ENCODE data around the gene RPTOR. TPM values are rescaled to one million over a fixed set of nuclear protein-coding genes. Genes with fewer than 3 reads are reported as not detected.

RPTOR gene
- total RNA-seq, 1 experiment from 2014 or later = 25.1 TPM

- no peak for DNase-seq
- Mint-ChIP-seq H3K27me3 (ENCODE audit: low read depth) (no peaks in the 10 kb centered on the region), H3K4me1 (peaks cover 55 to 59% of the 10 kb centered on the region in 2 experiments), H3K9me3 (peaks cover 11 to 12% of the 10 kb centered on the region in 2 experiments), H3K4me3 (no peak overlapping the region), H3K36me3 (ENCODE audit: insufficient read depth in 1 of 3, low read depth in 3 of 3) (peaks cover 5 to 12% (median 12%) of the 10 kb centered on the region in 3 experiments), H3K27ac (peak overlapping the region in 2 of 3 experiments; percentile 45 to 96; a peak in 2 of 7 replicates)
- Histone ChIP-seq H3K9me3 (ENCODE audit: control insufficient read depth, low read depth, low read length) (no peaks in the 10 kb centered on the region), H2AK5ac (ENCODE audit: insufficient read length, low read length) (no peak overlapping the region), H3K14ac (ENCODE audit: insufficient read depth, low read length) (no peak overlapping the region), H2BK5ac (ENCODE audit: insufficient read length, low read length) (no peak overlapping the region), H3K23ac (ENCODE audit: insufficient read length, low read depth, low read length) (no peak overlapping the region), H4K5ac (ENCODE audit: insufficient read length, low read depth, low read length) (no peak overlapping the region), H3K27me3 (ENCODE audit: insufficient read depth, low read length) (no peaks in the 10 kb centered on the region), H3K9ac (ENCODE audit: extremely low read depth, insufficient read length, low read length) (no peak overlapping the region), H3T11ph (ENCODE audit: low read length) (no peak overlapping the region), H4K20me1 (ENCODE audit: control insufficient read depth, insufficient read depth, insufficient read length) (peaks cover 6% of the 10 kb centered on the region), H2BK15ac (ENCODE audit: low read depth, low read length) (no peak overlapping the region), H3K23me2 (ENCODE audit: insufficient read length, low read depth, low read length, poor library complexity, severe bottlenecking) (no peaks in the 10 kb centered on the region), H2BK120ac (ENCODE audit: low read depth, low read length, poor library complexity, severe bottlenecking) (no peak overlapping the region), H4K91ac (ENCODE audit: insufficient read length, low read depth, low read length) (no peak overlapping the region), H3K4me1 (ENCODE audit: insufficient read depth, low read length) (no peaks in the 10 kb centered on the region; the same call in 1 of the 2 replicates), H3K27ac (ENCODE audit: insufficient read length, low read depth, low read length) (no peak overlapping the region), H2BK20ac (ENCODE audit: low read depth, low read length, poor library complexity, severe bottlenecking) (no peak overlapping the region), H3K4ac (ENCODE audit: low read depth, low read length) (no peak overlapping the region), H2BK12ac (ENCODE audit: insufficient read length, low read depth, low read length) (no peak overlapping the region), H3K79me1 (ENCODE audit: insufficient read depth, low read depth, low read length, poor library complexity, severe bottlenecking) (no peaks in the 10 kb centered on the region), H2AFZ (ENCODE audit: low read length) (no peak overlapping the region), H3K79me2 (ENCODE audit: insufficient read depth, low read length) (peaks cover 7% of the 10 kb centered on the region; the same call in 1 of the 2 replicates), H3K4me2 (ENCODE audit: insufficient read depth, insufficient read length, low read length) (no peak overlapping the region), H3K18ac (ENCODE audit: insufficient read length, low read depth, low read length) (no peak overlapping the region), H4K8ac (replicated peaks; ENCODE audit: insufficient read length, low read depth, low read length) (no peak overlapping the region), H3K56ac (ENCODE audit: insufficient read length, low read depth, low read length) (no peak overlapping the region)
- TF ChIP-seq CTCF (conservative IDR thresholded peaks at IDR 0.05) = no peak
- WGBS (ENCODE audit: extremely low coverage, insufficient read length, low lambda C conversion rate) = no CpG with 5 or more reads among the region's 4 CpGs
These were observed 151.3 kb downstream of the RPTOR start for GRCh38 chr17:80695979-80696378.

Measured in H9 (cell line).